NCI-H1694 (cell line): Measurements from ENCODE around the gene CASP7.

Experiments used
- DNase-seq: peaks from one replicate; lab custom pipeline; 2025; lab: John Stamatoyannopoulos, UW

CASP7 gene

DNA sequence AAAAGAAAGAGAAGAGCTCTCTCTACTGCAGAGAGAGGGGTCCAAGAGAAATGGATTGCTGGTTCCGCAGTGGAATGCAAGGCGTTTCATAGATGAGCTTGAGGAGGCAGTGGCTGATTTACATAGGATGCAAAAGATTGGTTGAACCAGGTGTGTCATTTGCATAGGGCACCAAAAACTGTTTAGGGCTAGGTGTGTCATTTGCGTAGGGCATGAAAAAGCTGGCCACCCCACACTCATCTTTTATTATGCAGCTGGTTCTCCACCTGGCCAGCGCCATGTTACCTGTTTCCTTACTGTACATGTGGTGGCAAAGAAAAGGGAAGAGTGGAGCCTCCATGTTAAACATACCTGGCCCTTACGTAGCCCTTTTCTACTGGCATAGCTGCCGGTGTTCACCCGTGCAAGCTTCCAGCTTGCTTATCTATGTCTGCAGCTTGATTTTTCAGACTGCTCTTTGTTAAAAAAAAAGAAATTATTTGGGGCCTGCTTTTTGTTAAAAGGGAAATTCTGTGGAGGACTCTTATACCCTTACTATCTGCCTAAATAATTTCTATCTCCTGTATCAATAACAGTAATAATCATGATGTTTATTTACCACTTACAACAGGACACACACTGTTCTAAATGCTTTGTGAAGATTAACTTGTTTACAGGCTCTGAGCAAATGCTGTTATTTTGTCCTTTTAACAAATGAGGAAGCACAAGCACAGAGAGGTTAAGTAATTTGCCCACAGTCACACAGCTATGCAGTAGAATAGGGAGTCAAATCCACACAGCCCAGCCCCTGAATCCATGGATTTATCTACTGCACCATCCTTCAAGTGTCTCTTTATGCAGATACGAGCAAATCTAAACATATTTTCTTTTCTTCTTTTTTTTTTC is 33.3 kb downstream of the CASP7 start:
- DNase-seq: no peak

DNA sequence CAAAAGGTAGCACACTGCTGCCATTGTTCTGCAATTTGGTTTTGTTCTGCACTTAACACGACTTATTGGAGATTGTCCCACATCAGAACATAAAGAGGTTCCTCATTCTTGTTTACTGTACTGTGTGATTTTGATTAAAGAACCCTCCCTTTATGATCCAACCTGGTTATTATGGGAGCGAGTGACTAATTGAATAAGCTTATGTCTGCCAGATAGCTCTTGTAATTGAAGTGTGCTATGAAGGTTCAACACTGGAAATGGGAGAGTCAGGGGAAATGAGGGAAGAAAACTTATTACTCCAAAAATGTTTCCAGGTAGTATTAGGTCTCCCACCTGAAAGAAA is 33.9 kb downstream of the CASP7 start:
- DNase-seq: no peak

DNA sequence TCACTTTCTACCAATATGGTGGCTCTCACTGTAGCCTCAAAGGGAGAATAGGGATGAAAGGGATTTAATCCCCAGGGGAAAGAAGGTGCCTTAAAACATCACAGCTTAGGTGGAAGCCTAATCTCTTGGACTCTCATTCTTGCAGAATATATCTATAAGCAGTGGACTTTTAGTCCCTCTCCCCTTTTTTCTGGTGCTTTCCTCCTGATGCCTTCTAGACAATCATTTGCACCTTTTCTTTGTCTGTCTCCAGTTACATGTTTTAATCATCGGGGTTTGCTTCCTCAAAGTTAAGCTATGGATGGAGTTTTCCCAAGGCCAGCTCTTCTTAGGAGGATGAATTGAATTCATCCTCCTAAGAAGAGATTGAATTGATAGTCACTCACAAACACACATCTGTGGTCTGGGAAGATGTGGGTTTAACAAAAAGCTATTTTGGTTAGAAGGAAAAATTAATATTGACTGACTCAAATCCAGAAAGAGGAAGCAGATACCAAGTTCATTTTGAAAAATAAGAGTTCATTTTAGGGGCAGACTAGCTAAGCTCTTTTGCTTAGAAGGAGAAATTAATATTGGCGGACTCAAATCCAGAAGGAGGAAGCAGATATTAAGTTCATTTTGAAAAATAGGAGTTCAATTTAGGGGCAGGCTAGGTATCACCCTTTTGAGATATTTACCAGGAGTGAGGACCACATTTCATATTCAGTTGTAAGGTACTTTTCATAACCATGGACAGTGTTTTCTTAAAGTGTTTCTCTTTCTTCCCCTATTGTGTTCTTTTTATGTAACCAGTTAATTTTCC is 36.6 kb downstream of the CASP7 start:
- DNase-seq: no peak

DNA sequence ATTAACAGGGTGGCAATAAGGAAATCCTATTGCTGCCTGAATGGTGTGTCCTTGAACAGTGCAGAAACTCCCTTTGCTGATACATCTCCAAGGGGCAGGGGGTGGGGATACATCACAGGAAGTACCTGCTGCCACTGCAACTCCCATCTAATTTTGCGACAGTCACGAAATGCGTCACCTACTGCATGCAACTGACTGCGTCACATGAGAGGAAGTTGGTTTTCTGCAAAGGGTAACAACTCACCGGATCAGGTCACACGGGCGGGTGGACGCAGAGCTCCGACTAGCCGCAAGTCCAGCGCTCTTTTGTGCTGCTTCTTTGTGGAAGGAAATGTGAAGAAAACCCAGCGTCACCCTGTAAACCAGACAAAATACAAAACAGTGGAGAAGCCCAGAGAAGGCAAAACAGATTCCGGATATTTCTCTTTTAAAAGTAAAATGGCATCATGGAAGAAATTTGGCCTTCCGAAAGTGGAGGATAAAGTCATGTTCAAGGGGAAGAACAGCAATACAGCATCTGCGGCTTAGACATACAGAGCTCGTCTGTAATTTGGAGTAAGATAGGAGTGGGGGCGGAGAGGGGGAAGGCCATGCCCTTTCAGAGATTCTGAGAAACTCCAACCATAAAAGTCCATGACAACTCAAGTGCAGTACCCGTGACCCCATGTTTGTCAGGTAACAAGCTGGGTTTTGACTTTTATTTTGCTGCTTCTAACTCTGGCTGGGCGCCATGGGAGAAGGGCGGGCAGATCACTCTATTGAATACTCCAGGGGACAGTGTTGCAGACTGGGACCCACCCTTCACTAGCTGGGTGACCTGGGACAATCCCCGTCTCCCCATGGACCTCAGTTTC is 39.5 kb downstream of the CASP7 start:
- DNase-seq: no peak

DNA sequence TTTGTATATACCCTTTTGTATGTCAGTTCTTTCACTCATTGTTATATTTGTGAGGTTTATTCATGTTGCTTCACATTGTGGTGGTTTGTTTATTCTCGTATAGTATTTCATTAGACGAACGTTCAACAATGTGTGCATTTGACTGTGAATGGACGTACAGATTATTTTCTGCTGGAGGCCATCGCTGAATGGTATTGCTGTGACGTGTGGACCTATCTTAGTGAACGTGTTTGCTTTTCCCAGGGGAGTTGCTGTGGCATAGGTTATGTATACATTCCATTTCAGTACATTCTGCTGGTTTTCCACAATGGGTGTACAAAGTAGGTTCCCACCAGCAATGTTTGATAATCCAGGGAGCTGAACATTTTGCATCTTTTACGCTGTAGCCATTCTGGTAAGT is 40.7 kb downstream of the CASP7 start:
- no peak for DNase-seq

DNA sequence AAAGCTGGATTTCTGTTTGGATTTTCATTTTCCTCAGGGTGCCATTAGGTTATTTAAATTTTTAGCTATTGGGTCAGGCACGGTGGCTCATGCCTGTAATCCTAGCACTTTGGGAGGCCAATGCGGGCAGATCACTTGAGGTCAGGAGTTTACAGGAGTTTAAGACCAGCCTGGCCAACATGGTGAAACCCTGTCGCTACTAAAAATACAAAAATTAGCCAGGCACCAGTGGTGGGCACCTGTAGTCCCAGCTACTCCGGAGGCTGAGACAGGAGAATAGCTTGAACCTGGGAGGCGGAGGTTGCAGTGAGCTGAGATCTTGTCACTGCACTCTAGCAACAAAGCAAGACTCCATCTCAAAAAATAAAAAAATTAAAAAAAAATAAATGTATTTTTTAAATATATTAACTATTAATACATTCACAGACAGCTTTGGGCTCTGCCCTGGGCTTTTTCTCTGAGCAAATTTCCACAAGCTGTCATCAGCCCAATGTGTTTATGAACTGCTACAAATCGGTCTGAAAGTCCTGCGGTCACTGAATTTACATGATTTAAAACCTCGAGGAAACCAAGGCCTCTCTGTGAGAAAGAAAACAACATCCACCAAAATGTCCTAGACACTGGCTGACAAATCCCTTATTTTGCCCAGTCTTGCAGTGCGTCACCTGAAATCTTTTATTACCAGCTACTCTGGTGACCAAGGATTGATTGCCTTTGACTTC is 52.6 kb downstream of the CASP7 start:
- DNase-seq: no peak

DNA sequence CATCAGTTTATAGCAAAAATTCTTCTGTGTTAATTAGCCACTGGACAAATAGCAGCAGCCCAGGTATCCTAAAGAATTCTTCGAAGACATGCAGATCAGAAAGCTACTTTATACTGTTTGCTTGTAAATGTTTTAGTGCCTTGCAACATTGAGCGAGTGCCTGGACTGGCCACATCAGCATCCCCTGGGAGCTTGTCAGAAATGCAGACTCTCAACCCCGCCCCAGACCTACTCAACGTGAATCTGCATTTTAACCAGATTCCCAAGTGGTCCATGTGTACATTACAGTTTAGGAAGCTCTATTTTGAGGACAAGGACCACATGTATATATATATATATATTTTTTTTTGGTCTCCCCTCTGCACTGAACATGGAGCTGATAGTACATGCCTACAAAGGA is 53.3 kb downstream of the CASP7 start:
- no peak for DNase-seq

DNA sequence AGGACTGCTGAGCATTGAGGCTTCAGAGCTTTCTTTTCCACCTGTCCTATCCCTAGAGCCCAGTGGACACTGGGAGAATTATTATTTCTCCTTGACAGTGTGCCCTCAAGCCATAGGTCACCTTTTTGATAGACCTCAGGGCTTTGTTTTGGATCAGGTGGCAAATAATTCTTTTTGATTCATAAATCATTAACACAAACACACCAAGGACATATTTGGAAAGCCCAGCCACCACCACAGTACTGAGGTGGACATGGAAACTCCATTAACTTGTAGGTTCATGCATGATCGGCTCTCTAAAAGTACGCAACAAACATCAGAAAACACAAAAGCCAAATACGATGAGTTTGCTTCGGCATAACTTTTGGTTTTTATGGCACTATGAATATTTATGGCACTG is 53.9 kb downstream of the CASP7 start:
- no peak for DNase-seq

DNA sequence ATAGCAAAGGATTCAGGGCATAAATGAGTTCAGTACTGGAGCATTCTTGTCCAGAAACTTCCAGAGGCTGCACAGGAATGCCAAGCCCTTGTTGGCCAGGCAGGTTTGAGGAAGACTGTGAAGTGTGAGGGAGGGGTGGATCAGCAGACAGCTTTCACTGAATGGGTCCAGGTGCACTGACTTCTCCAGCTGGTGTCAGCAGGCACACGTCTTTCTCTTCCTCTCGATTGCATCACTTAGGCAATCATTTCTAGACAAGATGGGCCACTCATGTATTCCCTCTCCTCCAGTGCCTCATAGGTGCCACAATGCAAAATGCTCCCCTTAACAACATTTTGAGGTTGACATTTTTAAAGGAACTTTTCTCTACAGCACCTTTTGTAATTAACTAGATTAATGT is 56.2 kb downstream of the CASP7 start:
- DNase-seq: no peak

DNA sequence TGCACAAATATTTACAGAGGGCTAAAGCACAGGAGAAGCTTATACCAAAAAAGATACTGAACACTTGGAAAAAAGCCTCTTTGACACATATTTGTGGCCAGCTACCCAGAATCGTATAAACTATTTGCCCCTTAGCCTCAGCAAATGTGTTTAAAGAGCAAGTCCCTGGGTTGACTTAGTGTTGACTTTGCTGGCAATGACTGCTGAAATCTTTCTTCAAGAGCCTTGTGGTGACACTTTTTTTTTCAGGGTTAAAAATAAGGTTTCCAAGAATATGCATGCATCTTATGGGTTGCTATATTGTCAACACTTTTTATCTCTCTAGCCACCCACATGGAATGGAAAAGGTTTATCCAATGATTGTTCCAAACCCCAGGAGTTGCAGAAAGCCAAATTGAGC is 56.9 kb downstream of the CASP7 start:
- DNase-seq: no peak

DNA sequence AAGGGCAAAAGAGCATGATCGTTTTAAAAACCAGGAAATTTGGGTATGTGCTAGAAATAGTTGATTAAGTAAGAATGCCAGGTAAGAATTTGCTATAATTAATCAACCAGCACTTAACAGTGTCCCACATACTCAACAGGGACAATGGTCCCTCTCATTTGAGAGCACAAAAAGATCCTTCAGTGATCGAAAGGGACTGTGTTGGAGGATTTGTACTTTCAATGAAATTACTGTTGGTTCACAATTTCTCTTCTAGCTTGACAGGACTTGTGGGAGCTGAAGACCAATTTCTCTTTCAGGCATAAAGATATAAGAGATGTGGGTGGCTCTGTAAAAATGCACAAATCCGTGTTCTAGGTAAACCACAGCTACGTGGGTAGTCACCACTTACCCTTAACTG is 59.3 kb downstream of the CASP7 start:
- DNase-seq: no peak

DNA sequence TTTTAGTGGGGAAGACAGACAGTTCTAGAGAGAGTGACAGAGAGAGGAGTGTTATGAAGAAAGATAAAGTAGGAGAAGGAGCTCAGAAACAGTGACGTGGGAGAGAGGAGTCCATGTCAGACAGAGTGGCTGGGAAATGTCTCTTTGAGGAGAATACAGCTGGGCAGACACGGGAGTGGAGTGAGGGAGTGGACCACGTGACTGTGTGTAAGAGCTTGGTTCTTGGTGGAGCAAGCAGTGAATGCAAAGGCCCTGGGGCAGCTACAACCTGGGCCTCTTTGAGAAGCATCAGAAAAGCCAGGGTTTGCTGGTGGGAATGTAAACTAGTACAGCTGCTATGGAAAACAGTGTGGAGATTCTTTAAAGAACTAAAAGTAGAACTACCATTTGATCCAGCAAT is 59.9 kb downstream of the CASP7 start:
- no peak for DNase-seq

DNA sequence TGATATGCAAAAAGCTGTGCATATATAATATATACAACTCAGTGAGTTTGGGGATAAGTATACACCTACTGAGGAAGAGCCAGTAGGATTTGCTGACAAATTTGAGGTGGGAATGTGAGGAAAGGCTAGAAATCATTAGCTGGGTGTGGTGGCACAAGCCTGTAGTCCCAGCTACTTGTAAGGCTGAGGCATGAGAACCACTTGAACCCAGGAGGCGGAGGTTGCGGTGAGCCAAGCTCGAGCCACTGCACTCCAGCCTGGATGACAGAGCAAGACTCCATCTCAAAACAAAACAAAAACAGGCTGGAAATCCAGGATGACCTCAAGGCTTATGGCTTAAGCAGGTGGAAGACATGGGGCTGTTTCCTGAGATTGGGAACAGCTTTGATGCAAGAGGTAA is 61.1 kb downstream of the CASP7 start:
- DNase-seq: no peak

DNA sequence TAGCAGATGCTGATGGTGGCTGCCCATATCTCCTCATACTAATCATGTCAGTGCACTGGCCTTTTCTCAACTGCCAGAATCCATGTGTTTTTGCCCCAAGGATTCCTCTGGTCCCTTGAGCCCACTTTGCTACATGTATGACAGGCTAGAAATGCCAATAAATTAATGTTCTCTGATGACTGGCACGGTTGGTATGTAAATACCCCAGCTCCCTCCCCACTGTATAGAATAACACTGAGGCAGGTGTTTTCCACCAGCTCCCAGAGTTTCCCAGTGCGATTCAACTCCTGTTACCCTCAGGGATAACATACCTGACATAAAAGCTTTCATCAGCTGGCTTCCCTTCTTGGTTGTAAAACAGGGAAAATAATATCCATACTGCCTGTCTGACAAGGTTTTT is 62.8 kb downstream of the CASP7 start:
- no peak for DNase-seq

DNA sequence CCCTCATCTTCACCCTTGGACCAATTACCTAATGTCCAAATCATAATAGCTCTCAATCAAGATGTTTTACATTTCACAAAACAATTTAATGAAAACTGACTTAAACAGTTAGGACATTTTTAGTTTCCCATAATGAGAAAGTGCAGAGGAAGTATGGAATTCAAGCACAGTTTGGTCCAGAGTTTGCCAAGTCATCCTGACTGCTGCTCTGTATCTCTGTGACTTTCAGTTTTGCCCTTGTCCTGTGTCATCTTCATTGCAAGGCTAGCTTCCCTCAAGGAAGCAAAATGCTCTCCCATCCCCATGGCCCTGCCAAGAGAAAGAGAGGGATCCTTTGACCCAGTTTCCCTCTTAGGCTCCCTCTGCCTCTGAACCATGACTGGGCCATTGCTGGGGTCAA is 63.9 kb downstream of the CASP7 start:
- DNase-seq: no peak

DNA sequence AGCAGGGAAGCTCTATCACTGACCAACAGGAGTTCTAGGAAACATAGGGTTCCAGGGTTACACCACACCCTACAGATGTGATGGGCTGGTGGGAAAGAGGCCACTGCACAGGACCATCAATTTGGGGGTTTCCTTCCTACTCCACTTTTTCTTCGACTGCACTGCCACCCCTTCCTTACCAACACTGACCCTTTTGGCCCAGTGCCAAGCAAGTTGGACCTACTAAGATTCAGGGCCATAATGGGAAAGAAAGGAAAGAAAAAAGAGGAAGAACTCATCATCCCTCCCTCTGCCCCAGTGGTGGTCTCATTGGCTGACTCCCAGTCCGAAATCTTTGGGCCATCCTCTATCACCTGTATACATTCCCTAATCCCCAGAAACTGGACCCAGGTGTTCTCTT is 65.7 kb downstream of the CASP7 start:
- DNase-seq: no peak

DNA sequence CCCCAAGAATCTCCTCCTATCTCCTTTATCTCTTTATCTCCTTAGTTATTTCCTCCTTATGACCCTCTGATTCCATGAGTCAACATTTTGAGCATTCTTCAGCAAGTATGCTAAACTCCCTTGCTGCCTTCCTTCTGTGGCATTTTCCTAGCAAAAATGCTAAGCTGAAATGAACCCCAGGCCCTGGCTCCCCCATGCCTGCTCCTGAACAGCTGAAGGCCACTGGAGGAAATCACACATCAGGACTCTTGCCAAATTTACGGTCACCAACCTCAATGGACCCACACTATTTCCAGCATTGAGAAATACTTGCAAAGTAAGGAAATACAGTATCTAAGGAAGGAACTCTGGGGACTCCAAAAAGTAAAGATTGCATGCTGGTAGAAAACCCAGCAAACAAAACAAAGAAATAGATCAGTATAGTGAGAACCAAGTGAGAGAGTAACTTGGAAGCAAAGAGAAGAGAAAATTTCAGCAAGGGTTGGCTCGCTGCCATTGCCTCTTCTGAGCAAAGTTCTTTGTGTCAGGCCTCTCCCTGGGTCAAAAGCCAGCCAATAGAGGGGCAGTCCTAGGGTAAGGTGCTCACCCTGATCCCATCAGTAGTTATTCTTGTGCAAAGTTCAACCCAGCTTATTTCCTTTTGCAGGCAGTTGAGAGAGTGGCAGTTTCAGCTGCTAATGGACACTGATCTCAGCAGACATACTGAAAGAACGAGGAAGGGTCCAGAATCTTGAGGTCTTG is 66.7 kb downstream of the CASP7 start:
- no peak for DNase-seq

DNA sequence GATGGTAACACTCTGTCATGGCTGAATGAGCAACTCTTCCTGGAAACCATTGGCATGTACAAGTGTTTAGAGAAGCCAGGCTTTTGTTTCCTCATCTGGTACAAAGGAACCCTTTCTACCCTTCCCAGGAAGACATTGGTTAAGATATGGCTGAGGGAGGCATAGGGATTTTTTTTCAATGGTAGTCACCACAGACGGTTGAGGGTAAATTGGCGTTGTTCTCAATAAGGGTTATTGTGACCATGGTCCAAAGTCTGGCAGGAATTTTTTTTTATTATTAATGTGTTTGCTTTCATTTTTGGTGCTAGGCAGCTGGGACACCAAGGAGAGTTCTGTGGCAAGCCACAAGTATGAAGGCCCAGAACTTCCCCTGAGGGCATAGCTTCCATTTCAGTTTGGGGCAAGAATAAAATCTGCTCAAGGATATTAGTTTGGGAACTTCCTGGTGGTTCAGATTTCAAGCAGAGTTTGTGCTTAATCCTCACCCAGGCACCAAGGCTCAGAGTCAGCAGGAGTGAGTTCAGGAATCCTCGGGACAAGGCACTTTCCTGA is 71.5 kb downstream of the CASP7 start, which contains the start of gene PLEKHS1:
Gene PLEKHS1 (plus strand): TSS at position 502 of the 552 bp plus-strand sequence. CDS start 3,596 bp downstream, outside the sequence.
- DNase-seq: no peak

DNA sequence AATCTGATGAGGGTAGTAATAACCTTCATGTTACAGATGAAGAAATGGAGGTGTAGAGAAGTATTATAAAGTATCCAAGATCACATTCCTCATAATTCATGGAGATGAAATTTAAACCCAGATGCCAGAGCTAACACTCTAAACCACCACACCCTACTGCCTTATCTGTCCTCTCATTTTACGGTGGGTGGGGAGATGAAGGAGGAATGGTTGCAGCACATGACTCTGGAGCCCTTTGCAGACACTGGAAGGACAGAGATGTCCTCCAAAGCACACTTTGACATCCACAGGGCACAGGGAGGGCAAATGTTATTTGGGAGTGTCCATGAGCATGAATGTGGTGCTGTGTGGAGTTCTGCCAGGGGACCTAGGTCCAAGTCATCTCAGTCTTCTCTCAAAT is 72.8 kb downstream of the CASP7 start:
- DNase-seq: no peak

DNA sequence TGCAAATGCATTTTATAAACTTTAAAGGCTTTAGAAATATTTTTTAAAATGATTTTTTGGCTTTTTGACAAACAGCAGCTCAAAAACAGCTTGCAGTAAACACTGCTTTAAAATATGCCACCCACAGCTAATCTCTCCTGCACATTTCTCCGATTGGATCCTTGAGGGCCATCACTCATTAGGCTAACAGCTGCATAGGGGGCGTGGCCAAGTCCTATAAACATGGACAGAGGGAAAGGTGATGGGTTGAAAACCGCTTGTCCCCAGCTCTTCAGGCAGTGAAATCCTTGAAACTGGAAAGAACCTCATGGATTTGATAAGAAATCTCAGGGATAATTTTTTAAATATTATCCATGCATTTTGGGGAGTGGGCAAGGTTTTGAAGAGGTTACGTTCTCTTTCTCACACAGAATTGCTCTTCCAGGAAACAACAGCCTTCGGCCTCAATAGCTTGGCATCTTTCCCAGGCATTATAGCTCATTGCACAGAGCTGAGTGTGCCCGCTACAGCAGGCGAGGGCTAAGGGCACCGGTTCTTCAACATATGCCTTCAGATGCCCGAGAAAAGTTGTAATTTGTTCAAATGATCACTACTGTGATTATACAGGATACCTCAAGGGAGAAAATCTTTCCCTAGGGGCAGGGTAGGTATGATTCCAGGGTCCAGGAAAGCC is 73.4 kb downstream of the CASP7 start:
- DNase-seq: peak; percentile 28
